Coronary artery (tissue), 2 donors: Measurements from ENCODE around the gene NEDD8.

Experiments used
- DNase-seq: peaks from one replicate; pipeline ENCODE4 v3.0.0-alpha.2; 2017; ENCODE audit warnings: low spot score
- H3K27ac ChIP-seq, 2 donors: fragments of 200-600 bp; sonication (generic); one replicate each; pipeline ENCODE4 v1.5.1; 2016 to 2019
- H3K4me3 ChIP-seq: fragments of 200-600 bp; sonication (generic); 2 replicates; pipeline ENCODE4 v1.5.1; 2016; ENCODE audit warnings: mild to moderate bottlenecking, moderate library complexity
- TF ChIP-seq, protein P1 (sequence below): fragments of 200-600 bp; sonication (generic); IDR thresholded peaks from one replicate; pipeline ENCODE4 v1.5.1; 2019; ENCODE audit warnings: antibody characterized with exemption

NEDD8 gene

DNA sequence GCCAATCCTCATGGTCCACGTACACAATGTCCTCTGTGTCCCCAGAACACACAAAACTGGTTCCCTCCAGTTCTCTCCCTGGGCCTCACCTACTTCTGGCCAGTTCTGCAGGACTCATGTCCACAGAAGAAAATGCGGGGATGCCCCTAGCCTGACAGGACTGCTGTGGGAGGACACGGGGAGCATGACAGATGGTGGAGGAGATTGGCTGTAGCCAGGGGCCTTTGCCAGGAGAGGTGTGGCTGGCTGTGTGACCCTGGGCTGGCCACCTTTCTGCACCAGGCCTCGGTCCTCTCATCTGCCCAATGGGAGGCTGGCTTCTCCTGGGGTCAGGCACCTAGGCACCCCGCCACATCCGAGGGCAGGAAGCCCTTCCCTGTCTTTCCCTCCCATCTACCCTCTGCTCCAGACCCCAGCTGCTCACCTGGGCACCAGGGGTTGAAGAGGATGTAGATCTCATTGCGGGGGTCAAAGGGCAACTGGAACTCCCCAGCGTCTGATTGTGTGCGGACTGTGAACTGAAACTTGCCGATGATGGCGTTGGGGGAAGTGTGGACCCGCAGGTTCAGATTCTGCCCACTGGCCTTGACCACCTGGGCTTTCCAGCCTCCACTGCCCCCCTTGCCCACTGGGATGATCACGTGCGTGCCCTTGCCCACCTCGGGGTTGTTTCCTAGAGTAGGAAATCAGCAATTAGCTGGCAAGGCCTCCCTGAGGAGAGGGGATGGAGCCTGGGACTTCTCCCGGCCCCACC is 28.0 kb upstream of the NEDD8 start:
- DNase-seq: no peak
- Histone ChIP-seq H3K4me3 (no peak overlapping the region), H3K27ac (peak overlapping the region in 1 of 2 donors; percentile 51)
- TF ChIP-seq, protein P1, sequence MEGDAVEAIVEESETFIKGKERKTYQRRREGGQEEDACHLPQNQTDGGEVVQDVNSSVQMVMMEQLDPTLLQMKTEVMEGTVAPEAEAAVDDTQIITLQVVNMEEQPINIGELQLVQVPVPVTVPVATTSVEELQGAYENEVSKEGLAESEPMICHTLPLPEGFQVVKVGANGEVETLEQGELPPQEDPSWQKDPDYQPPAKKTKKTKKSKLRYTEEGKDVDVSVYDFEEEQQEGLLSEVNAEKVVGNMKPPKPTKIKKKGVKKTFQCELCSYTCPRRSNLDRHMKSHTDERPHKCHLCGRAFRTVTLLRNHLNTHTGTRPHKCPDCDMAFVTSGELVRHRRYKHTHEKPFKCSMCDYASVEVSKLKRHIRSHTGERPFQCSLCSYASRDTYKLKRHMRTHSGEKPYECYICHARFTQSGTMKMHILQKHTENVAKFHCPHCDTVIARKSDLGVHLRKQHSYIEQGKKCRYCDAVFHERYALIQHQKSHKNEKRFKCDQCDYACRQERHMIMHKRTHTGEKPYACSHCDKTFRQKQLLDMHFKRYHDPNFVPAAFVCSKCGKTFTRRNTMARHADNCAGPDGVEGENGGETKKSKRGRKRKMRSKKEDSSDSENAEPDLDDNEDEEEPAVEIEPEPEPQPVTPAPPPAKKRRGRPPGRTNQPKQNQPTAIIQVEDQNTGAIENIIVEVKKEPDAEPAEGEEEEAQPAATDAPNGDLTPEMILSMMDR: no peak

DNA sequence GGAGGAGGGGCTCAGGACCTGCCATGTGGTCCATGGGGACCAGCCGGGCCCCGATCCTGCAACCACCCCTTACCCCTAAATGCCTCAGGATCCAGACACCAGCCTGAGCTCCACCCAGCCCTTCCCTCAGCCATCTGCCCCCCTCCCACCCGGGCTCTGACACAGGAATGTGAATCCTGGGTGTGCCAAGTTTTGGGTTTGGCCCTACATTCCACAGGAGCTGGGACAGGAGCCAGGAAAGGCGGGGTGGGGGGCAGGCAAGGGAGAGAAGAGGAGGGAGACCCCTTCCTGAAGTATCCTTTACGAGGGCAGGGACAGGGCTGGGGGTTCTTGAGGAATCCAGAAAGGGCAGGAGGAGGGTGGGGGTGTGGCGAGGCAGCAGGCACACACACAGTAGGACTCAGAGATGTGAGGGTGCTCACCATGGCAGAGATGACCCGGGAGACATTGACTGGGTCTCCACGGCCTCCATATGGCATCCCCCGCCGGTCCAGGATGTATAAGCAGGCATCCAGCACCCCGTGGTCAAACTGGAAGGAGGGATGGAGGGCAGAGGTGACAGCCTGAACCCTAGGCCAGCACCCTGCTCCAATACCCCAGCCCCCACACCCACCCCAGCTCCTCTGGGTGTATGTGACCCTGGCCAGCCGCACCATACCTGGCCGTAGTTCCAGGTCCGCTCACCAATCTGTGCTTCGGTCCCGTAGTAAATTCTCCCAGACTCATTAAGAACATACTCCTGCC is 27.3 kb upstream of the NEDD8 start:
- Histone ChIP-seq H3K27ac (peak overlapping the region in 1 of 2 donors; percentile 51), H3K4me3 (no peak overlapping the region)
- no peak for DNase-seq
- TF ChIP-seq, protein P1: no peak

DNA sequence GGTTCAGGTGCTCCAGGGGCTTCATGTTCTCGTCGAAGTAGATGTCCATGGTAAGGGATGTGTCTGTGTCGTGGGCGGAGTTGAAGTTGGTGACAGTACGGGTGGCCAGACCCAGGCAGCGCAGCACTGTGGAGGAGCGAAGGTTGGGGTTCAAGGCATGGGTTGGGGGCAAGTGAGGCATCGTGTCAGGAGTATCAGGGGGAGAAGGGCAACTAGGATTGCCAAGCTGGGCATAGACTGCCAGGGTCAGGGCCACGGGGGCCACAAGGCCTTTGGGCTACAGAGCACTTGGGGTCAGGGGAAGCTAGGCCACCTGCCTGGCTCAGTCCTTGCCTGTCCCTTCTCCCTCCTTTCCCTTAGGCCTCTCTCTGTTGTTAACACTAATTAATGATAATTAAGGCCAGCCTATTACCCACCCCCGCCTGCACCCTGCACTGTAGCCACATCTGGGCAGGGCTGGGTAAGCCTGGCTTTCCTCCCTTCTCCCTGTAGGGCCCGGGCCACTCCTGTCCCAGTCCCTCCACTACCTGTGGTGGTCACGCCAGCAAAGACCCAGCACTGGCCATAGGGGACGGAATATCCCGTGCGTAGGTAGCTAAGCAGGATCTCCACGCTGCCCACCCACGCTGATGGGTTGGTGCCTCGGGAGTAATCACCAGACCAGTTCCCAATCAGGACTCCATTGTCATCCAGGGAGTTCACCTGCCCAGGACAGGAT is 26.5 kb upstream of the NEDD8 start:
- Histone ChIP-seq H3K4me3 (no peak overlapping the region), H3K27ac (peak overlapping the region in 1 of 2 donors; percentile 51)
- no peak for DNase-seq
- TF ChIP-seq, protein P1: no peak

DNA sequence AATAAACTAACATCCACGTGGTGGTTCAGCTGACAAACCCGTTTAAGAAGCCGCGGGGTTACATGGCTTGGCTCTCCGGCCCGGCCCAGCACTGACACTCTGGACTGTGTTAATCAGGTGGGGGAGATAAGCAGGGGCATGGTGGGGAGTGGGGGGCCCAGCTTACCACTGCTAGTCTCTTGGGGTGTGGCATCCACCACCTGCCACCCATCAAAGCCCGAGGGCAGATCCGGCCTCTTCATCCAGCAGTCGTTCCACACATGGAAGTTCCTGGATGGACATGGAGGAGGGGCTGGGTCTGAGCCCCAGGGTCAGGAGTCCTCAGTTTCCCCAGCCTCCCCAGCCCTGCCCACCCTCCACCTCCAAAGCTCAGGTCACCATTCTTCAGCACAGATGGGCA is 26.0 kb upstream of the NEDD8 start:
- TF ChIP-seq, protein P1: no peak
- no peak overlapping the region for H3K27ac ChIP-seq
- no peak overlapping the region for H3K4me3 ChIP-seq
- DNase-seq: no peak

DNA sequence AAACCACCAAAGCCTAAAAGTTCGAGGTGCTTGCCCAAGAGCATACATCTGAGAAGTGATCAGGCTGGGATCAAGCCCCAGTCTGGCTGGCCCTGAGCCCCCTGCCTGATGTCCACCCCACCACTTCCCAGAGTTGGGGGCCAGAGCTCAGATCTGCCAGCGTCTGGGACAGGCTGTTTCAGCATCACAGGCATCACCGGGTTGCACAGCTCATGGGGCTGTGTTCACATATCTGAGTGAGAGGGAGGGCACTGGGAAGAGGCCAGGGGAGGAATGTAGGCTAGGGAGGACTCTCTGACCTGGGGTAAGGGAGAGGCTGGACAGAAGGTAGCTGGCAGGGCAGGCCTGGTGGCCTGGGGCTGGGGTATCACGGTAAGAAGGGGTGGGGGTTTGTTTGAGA is 24.8 kb upstream of the NEDD8 start:
- no peak for DNase-seq
- Histone ChIP-seq H3K4me3 (no peak overlapping the region), H3K27ac (peak overlapping the region in 1 of 2 donors; percentile 28)
- TF ChIP-seq, protein P1: no peak

DNA sequence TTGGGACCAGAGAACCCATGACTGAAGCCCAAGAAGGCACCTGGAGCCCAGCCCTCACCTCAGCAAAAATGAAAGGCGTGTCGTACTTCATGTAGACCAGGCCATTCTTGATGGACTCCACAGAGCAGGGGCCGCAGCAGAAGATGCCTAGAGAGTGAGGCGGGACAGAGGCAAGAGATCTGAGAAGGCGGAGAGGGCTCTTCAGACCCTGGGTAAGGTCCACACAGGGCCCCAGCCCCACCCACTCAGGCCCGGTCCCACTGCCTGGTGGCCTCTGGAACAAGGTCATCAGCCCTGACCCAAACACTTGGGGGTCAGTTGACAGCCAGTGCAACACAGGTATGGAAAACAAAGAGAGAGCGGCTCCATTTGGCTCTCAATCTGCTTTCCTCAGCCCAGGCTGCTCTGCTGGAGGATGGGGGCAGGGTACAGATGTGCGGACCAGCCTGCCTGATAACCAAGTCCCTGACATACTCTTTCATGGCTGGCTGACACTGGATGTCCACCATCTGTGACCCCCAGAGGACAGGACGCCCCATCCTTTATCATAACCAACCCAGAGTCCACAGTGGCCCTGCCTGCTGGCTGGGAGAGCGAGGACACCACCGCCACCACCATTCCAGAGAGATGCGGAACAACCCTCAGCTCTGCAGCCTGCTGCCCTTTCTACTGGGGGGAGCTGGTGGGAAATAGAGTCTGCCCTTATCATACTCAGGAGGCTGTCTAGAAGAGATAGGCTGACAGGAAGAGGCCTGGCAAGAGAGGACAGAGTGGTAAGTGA is 24.0 kb upstream of the NEDD8 start:
- Histone ChIP-seq H3K4me3 (no peak overlapping the region), H3K27ac (no peak overlapping the region)
- DNase-seq: no peak
- TF ChIP-seq, protein P1: no peak
